ENCODE data around the gene EIF6. TPM values are rescaled to one million over a fixed set of nuclear protein-coding genes. Genes with fewer than 3 reads are reported as not detected.
A peak's percentile ranks its signal among the peaks of the same experiment; 100 is the strongest.

The EIF6 gene
- polyA plus RNA-seq, 4 donors = 186 to 394 (median 284) TPM

DNA sequence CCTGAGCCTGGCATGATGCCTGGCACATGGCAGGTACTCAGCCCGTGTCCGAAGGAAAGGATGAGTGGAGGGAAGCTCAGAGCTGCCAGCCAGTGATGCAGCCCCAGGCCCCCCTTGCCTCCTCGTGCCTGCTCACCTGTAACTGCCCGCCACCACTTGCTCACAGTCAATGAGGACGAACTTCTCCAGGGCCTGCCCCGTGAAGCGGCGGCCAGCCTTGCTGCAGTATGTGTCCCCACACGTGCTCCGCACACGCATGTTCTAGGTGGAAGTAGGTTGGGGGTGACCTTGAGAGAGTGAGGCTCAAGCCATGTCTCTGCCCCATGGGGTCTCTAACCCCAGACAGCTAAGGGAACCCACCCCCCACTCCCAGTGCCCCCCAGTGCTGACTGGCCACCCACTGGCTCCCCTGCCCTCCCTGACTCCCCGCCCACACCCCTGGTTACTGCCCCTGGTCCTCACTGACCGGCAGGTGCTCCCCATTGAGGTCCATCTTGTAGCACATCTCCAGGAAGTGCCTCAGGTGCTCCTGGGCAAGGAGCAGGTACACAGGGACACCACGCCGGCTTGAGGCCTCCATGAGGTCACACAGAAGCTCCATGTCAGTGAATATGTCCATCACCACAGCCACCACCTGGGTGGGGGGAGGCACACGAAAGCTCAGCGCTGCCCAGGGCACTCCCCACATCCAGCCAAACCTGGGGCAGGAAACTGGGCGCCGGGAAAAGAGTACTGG, 3.9 kb upstream of the EIF6 start:
- no peak overlapping the region for H3K4me3 ChIP-seq (ENCODE audit: low read depth in 1 of 3, low read length in 3 of 3)
- no peak overlapping the region for H3K27ac ChIP-seq (ENCODE audit: low read depth in 1 of 3, low read length in 2 of 3)
- WGBS, 3 donors = 85 to 91% (median 86%) methylated on average over 19 of the region's 19 CpGs
- H3K9me3 ChIP-seq (ENCODE audit: control insufficient read depth in 2 of 2, insufficient read depth in 1 of 2, low read depth in 1 of 2, low read length in 1 of 2) = no peaks in the 10 kb centered on the region
- peaks cover under 1 to 31% (median 11%) of the 10 kb centered on the region in 3 donors for H3K4me1 ChIP-seq (ENCODE audit: control insufficient read depth in 3 of 3, insufficient read depth in 2 of 3, low read depth in 1 of 3, low read length in 2 of 3)
- FAIRE-seq (no peak), DNase-seq (no peak)
- peaks cover 0 to 2% (median 0%) of the 10 kb centered on the region in 3 donors for H3K36me3 ChIP-seq (ENCODE audit: control insufficient read depth in 3 of 3, insufficient read depth in 2 of 3, low read depth in 1 of 3, low read length in 3 of 3)
- H3K27me3 ChIP-seq (ENCODE audit: control insufficient read depth in 3 of 3, insufficient read depth in 3 of 3, low read length in 3 of 3) = no peaks in the 10 kb centered on the region

GRCh38 chr20:35287509-35288324, 3.1 kb upstream of the EIF6 start:
- Histone ChIP-seq H3K36me3 (ENCODE audit: control insufficient read depth in 3 of 3, insufficient read depth in 2 of 3, low read depth in 1 of 3, low read length in 3 of 3) (peaks cover 0 to 8% (median 0%) of the 10 kb centered on the region in 3 donors), H3K9me3 (ENCODE audit: control insufficient read depth in 2 of 2, insufficient read depth in 1 of 2, low read depth in 1 of 2, low read length in 1 of 2) (no peaks in the 10 kb centered on the region), H3K4me1 (ENCODE audit: control insufficient read depth in 3 of 3, insufficient read depth in 2 of 3, low read depth in 1 of 3, low read length in 2 of 3) (peaks cover 5 to 35% (median 13%) of the 10 kb centered on the region in 3 donors), H3K27me3 (ENCODE audit: control insufficient read depth in 3 of 3, insufficient read depth in 3 of 3, low read length in 3 of 3) (no peaks in the 10 kb centered on the region), H3K4me3 (ENCODE audit: low read depth in 1 of 3, low read length in 3 of 3) (no peak overlapping the region), H3K27ac (ENCODE audit: low read depth in 1 of 3, low read length in 2 of 3) (no peak overlapping the region)
- 86 to 88% (median 88%) methylated on average over 24 to 28 of the region's 28 CpGs for WGBS, 3 donors
- FAIRE-seq = no peak
- no peak for DNase-seq

DNA sequence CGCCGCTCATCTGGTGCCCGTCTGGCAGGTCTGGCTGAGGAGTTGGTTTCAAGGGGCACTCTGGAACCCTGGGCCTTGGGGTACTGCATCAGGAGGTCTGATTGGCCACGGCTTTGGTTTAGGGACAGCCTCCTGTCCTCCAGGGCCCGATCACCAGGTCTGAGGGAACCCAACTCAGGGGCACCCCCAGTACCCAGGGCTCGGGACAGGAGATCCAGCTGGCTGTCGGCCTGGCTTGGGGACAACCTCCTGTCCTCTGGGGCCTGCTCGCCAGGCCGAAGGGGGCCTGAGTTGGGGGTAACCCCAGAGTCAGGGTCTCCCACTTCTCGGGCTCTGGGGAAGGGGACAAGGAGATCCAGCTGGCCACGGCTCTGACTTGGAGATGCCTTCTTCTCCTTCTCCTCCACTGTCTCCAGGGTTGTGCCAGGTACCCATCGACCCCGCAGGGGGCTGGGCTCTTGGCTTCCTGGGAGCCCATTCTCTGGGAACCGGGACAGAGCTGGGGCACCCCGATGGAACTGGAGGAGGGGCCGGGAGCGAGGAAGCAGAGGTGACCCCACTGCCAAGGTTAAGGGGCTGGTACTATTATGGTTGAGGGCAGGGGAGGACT, 2.4 kb upstream of the EIF6 start:
- DNase-seq (no peak), FAIRE-seq (no peak)
- 87 to 89% (median 88%) methylated on average over 17 of the region's 17 CpGs for WGBS, 3 donors
- Histone ChIP-seq H3K9me3 (ENCODE audit: control insufficient read depth in 2 of 2, insufficient read depth in 1 of 2, low read depth in 1 of 2, low read length in 1 of 2) (no peaks in the 10 kb centered on the region), H3K27ac (ENCODE audit: low read depth in 1 of 3, low read length in 2 of 3) (peak overlapping the region in 2 of 3 donors; percentile 86 to 87), H3K27me3 (ENCODE audit: control insufficient read depth in 3 of 3, insufficient read depth in 3 of 3, low read length in 3 of 3) (no peaks in the 10 kb centered on the region), H3K4me3 (ENCODE audit: low read depth in 1 of 3, low read length in 3 of 3) (no peak overlapping the region), H3K36me3 (ENCODE audit: control insufficient read depth in 3 of 3, insufficient read depth in 2 of 3, low read depth in 1 of 3, low read length in 3 of 3) (peaks cover 0 to 14% (median 0%) of the 10 kb centered on the region in 3 donors), H3K4me1 (ENCODE audit: control insufficient read depth in 3 of 3, insufficient read depth in 2 of 3, low read depth in 1 of 3, low read length in 2 of 3) (peaks cover 5 to 35% (median 13%) of the 10 kb centered on the region in 3 donors)

- FAIRE-seq (no peak), DNase-seq (peak; percentile 84 to 89)
- no peaks in the 10 kb centered on the region for H3K27me3 ChIP-seq (ENCODE audit: control insufficient read depth in 3 of 3, insufficient read depth in 3 of 3, low read length in 3 of 3)
- peaks cover 5 to 35% (median 13%) of the 10 kb centered on the region in 3 donors for H3K4me1 ChIP-seq (ENCODE audit: control insufficient read depth in 3 of 3, insufficient read depth in 2 of 3, low read depth in 1 of 3, low read length in 2 of 3)
- peaks cover 0 to 20% (median 0%) of the 10 kb centered on the region in 3 donors for H3K36me3 ChIP-seq (ENCODE audit: control insufficient read depth in 3 of 3, insufficient read depth in 2 of 3, low read depth in 1 of 3, low read length in 3 of 3)
- no peaks in the 10 kb centered on the region for H3K9me3 ChIP-seq (ENCODE audit: control insufficient read depth in 2 of 2, insufficient read depth in 1 of 2, low read depth in 1 of 2, low read length in 1 of 2)
- peak overlapping the region; percentile 18 to 87 (median 86) for H3K27ac ChIP-seq (ENCODE audit: low read depth in 1 of 3, low read length in 2 of 3)
- no peak overlapping the region for H3K4me3 ChIP-seq (ENCODE audit: low read depth in 1 of 3, low read length in 3 of 3)
- WGBS, 3 donors = 57 to 81% (median 71%) methylated on average over 12 of the region's 12 CpGs
Measured at GRCh38 chr20:35286077-35286898, 1.7 kb upstream of the EIF6 start.

DNA sequence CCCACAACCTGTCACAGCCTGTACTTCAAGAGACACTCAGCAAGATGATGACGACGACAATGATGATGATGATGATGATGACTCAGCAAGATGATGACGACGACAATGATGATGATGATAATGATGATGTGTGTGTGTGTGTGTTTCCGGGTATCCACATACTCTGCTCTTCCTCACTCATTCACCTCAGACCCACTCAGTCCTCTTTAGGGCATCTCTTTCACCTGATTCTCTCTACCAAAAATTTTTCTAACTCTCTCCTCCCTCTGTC, 1.2 kb upstream of the EIF6 start:
- no peak for FAIRE-seq
- WGBS, 3 donors = 18 to 62% (median 21%) methylated on average over 5 of the region's 5 CpGs

DNA sequence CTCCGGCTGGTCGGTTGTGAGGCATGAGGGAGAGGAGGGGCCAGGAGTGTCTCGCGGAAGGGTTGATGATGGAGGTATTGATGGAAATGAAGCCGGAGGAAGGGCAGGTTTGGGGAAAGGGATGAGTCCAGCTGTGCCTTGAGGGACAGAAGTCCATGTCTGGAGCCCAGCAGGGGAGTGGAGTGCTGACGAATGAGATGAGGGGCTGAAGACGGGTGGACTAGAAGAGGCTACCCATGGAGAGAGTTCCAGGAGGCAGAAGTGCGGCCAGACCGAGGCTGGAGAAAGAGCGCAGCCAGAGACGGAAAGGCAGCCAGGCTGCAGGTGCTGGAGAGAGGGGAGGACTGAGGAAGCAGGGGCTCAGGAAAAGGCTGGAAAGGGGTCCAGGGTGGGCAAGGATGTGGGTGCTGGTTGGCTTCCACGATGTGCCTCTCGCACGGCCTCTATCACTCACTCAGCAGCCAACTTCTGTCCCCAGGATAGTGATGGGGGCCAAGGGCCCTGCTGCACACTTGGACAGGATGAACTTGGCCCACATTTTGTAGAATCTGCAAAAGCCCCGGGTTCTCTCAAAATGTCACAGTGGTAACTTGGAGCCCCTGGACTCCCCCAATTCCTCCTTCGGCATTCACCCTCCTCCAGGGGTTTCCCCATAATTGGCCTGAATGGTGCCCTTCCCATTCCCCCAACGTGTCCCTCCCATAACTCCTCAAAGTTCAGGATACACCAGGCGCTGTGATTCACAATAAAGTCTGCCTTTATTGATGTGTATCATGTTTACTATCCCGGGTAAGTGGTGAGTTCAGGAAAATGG, 627 bp upstream of the EIF6 start:
- peak overlapping the region; percentile 80 to 87 (median 86) for H3K27ac ChIP-seq (ENCODE audit: low read depth in 1 of 3, low read length in 2 of 3)
- no peak for FAIRE-seq

More for the DNA sequence above, 1.2 kb upstream of the EIF6 start:
- Histone ChIP-seq H3K4me3 (ENCODE audit: low read depth in 1 of 3, low read length in 3 of 3) (no peak overlapping the region), H3K9me3 (ENCODE audit: control insufficient read depth in 2 of 2, insufficient read depth in 1 of 2, low read depth in 1 of 2, low read length in 1 of 2) (no peaks in the 10 kb centered on the region), H3K36me3 (ENCODE audit: control insufficient read depth in 3 of 3, insufficient read depth in 2 of 3, low read depth in 1 of 3, low read length in 3 of 3) (peaks cover 0 to 25% (median 1%) of the 10 kb centered on the region in 3 donors), H3K27ac (ENCODE audit: low read depth in 1 of 3, low read length in 2 of 3) (peak overlapping the region; percentile 18 to 87 (median 86)), H3K27me3 (ENCODE audit: control insufficient read depth in 3 of 3, insufficient read depth in 3 of 3, low read length in 3 of 3) (no peaks in the 10 kb centered on the region), H3K4me1 (ENCODE audit: control insufficient read depth in 3 of 3, insufficient read depth in 2 of 3, low read depth in 1 of 3, low read length in 2 of 3) (peaks cover 5 to 35% (median 13%) of the 10 kb centered on the region in 3 donors)
- peak in 1 of 2 donors; percentile 59 for DNase-seq

DNA sequence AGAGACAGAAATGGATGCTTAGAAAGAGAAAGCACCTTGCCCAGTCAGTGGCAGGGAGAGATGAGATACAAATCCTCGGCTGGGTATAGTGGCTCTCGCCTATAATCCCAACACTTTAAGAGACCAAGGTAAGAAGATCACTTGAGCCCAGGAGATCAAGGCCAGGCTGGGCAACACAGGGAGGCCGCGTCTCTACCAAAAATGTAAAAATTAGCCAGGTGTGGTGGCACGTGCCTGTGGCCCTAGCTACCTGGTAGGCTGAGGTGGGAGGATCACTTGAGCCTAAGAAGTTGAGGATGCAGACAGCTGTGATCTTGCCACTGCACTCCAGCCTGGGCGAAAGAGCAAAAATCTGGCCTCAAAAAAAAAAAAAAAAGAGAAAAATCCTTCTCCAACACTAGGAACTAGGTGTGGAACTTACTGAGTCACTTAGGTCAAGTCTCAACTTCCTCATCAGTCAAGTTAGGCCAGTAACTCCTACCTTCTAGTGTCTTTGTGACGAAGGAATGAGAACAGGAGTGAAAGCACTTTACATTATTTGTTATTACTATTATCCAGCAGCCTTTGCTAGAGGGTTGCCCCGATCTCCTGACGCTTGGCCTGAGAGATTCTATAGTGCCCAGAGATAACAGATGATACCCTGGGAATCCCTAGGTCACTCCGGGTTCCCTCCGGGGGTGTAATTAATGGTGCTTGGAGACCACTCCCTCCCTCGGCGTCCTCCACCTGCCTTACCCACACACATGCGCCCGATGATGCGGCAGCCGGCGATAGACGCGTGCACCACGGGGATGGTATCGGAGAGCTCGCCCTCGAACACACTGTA, 918 bp downstream of the EIF6 start:
- 6 to 16% (median 11%) methylated on average over 24 of the region's 24 CpGs for WGBS, 3 donors
- FAIRE-seq = no peak
- H3K9me3 ChIP-seq (ENCODE audit: control insufficient read depth in 2 of 2, insufficient read depth in 1 of 2, low read depth in 1 of 2, low read length in 1 of 2) = no peaks in the 10 kb centered on the region
- no peaks in the 10 kb centered on the region for H3K27me3 ChIP-seq (ENCODE audit: control insufficient read depth in 3 of 3, insufficient read depth in 3 of 3, low read length in 3 of 3)
- peak overlapping the region; percentile 80 to 87 (median 86) for H3K27ac ChIP-seq (ENCODE audit: low read depth in 1 of 3, low read length in 2 of 3)
- H3K36me3 ChIP-seq (ENCODE audit: control insufficient read depth in 3 of 3, insufficient read depth in 2 of 3, low read depth in 1 of 3, low read length in 3 of 3) = peaks cover 9 to 45% (median 15%) of the 10 kb centered on the region in 3 donors
- H3K4me3 ChIP-seq (ENCODE audit: low read depth in 1 of 3, low read length in 3 of 3) = peak overlapping the region; percentile 90 to 99 (median 97)
- peak in 1 of 2 donors; percentile 56 for DNase-seq
- H3K4me1 ChIP-seq (ENCODE audit: control insufficient read depth in 3 of 3, insufficient read depth in 2 of 3, low read depth in 1 of 3, low read length in 2 of 3) = peaks cover 5 to 35% (median 13%) of the 10 kb centered on the region in 3 donors

More for the DNA sequence above, 627 bp upstream of the EIF6 start:
- DNase-seq = no peak
- WGBS, 3 donors = 32 to 48% (median 43%) methylated on average over 19 of the region's 19 CpGs
- H3K36me3 ChIP-seq (ENCODE audit: control insufficient read depth in 3 of 3, insufficient read depth in 2 of 3, low read depth in 1 of 3, low read length in 3 of 3) = peaks cover 0 to 29% (median 7%) of the 10 kb centered on the region in 3 donors
- H3K9me3 ChIP-seq (ENCODE audit: control insufficient read depth in 2 of 2, insufficient read depth in 1 of 2, low read depth in 1 of 2, low read length in 1 of 2) = no peaks in the 10 kb centered on the region
- peaks cover 5 to 35% (median 13%) of the 10 kb centered on the region in 3 donors for H3K4me1 ChIP-seq (ENCODE audit: control insufficient read depth in 3 of 3, insufficient read depth in 2 of 3, low read depth in 1 of 3, low read length in 2 of 3)
- H3K27me3 ChIP-seq (ENCODE audit: control insufficient read depth in 3 of 3, insufficient read depth in 3 of 3, low read length in 3 of 3) = no peaks in the 10 kb centered on the region
- H3K4me3 ChIP-seq (ENCODE audit: low read depth in 1 of 3, low read length in 3 of 3) = peak overlapping the region; percentile 90 to 99 (median 97)

Data from small intestine (tissue), 7 donors.